H1 (cell line): ENCODE measurements around the gene TMEM187. TPM values are rescaled to one million over a fixed set of nuclear protein-coding genes. Genes with fewer than 3 reads are reported as not detected.
"Not testable (repeated sequence)": the region's sequence is repeated elsewhere in the genome, so short reads cannot be mapped to it uniquely, and the experiment has no call there.

Experiments used
- CTCF ChIA-PET: fragments of 300-600 bp; sonication (Branson Sonifier 250); formaldehyde crosslinking; loops from one replicate; lab custom pipeline; 2021; ENCODE audit not compliant: partially characterized antibody; lab: Charles Lee
- POLR2A ChIA-PET: fragments of 300-600 bp; sonication (Branson Sonifier 250); formaldehyde crosslinking; loops from one replicate; lab custom pipeline; 2021; ENCODE audit warnings: inconsistent platforms; ENCODE audit not compliant: partially characterized antibody; lab: Charles Lee
- DNase-seq, 2 experiments: peaks; one replicate each; pipeline versions ENCODE4 v3.0.0 to v3.0.0-alpha.2; 2010 to 2022; ENCODE audit warnings: low spot score in 2 of 2, low read depth in 1 of 2, mixed read lengths in 1 of 2
- FAIRE-seq: peaks from 2 replicates; lab custom pipeline; 2011; peaks lifted over from hg19 to GRCh38; lab: Jason Lieb, UNC
- H2AFZ ChIP-seq: 2 replicates; pipeline ENCODE4 v1.8.1; 2012; ENCODE audit warnings: low read length, inconsistent platforms
- H2AK5ac ChIP-seq: 2 replicates; pipeline ENCODE4 v1.6.1; 2013; ENCODE audit warnings: low read depth, low read length
- H2BK120ac ChIP-seq: replicated peaks from 2 replicates; pipeline ENCODE3; 2013; ENCODE audit warnings: low read depth, low read length, inconsistent platforms
- H2BK12ac ChIP-seq: 2 replicates; pipeline ENCODE4 v1.6.1; 2013; ENCODE audit warnings: low read depth, low read length
- H2BK15ac ChIP-seq: 2 replicates; pipeline ENCODE4 v1.6.1; 2013; ENCODE audit warnings: low read length
- H2BK20ac ChIP-seq: 2 replicates; pipeline ENCODE4 v1.6.1; 2013; ENCODE audit warnings: low read length
- H2BK5ac ChIP-seq: 2 replicates; pipeline ENCODE4 v1.6.1; 2013; ENCODE audit warnings: low read depth, low read length
- H3K14ac ChIP-seq: 2 replicates; pipeline ENCODE4 v1.6.1; 2013; ENCODE audit warnings: inconsistent platforms; ENCODE audit not compliant: insufficient read length
- H3K18ac ChIP-seq: 2 replicates; pipeline ENCODE4 v1.6.1; 2013; ENCODE audit warnings: low read length; ENCODE audit errors: extremely low read depth
- H3K23ac ChIP-seq: 2 replicates; pipeline ENCODE4 v1.6.1; 2013; ENCODE audit warnings: inconsistent platforms; ENCODE audit not compliant: insufficient read length
- H3K23me2 ChIP-seq: 2 replicates; pipeline ENCODE4 v1.6.1; 2013; ENCODE audit warnings: low read depth, low read length
- H3K27ac ChIP-seq: 2 replicates; pipeline ENCODE4 v1.6.1; 2011; ENCODE audit warnings: low read depth, low read length, inconsistent platforms
- H3K27me3 ChIP-seq, 4 experiments: replicated peaks in 1 of 4; 1 replicate in 1 of 4; 2 replicates in 3 of 4; pipeline versions ENCODE4 v1.6.1 to v1.8.1; 2011 to 2013; ENCODE audit warnings: low read length in 3 of 4, mild to moderate bottlenecking in 3 of 4, inconsistent platforms in 2 of 4, mixed read lengths in 2 of 4, moderate library complexity in 1 of 4; ENCODE audit not compliant: control insufficient read depth in 3 of 4, insufficient read depth in 3 of 4; ENCODE audit errors: extremely low read depth in 1 of 4
- H3K36me3 ChIP-seq, 4 experiments: 2 replicates each; pipeline versions ENCODE4 v1.6.1 to v1.8.1; 2011 to 2013; ENCODE audit warnings: mild to moderate bottlenecking in 4 of 4, low read length in 3 of 4, moderate library complexity in 2 of 4, control low read depth in 1 of 4, inconsistent platforms in 1 of 4; ENCODE audit not compliant: insufficient read depth in 4 of 4, control insufficient read depth in 2 of 4
- H3K4ac ChIP-seq: replicated peaks from 2 replicates; pipeline ENCODE3; 2013; ENCODE audit warnings: low read length, low read depth, mixed read lengths, inconsistent platforms; ENCODE audit not compliant: insufficient read length
- H3K4me1 ChIP-seq, 4 experiments: replicated peaks in 1 of 4; 1 replicate in 1 of 4; 2 replicates in 3 of 4; pipeline versions ENCODE4 v1.6.1 to v1.8.1; 2011 to 2013; ENCODE audit warnings: low read length in 3 of 4, inconsistent platforms in 2 of 4, mixed read lengths in 1 of 4; ENCODE audit not compliant: insufficient read depth in 4 of 4, control insufficient read depth in 3 of 4
- H3K4me2 ChIP-seq, 2 experiments: 2 replicates each; pipeline versions ENCODE4 v1.6.1 to v1.8.1; 2011 to 2013; ENCODE audit warnings: low read depth in 2 of 2, low read length in 2 of 2, control low read depth in 1 of 2, inconsistent platforms in 1 of 2, mild to moderate bottlenecking in 1 of 2; ENCODE audit not compliant: insufficient read depth in 1 of 2
- H3K4me3 ChIP-seq, 4 experiments: fragments of 200-600, 300-600 bp in 1 of 4; sonication (generic), shearing (Covaris generic), sonication (Bioruptor Twin) in 1 of 4; 2 replicates each; pipeline versions ENCODE4 v1.5.1 to v1.8.1; 2011 to 2016; ENCODE audit warnings: low read length in 4 of 4, low read depth in 3 of 4, control low read depth in 2 of 4, inconsistent platforms in 2 of 4, mild to moderate bottlenecking in 2 of 4, mixed read lengths in 1 of 4, moderate library complexity in 1 of 4; ENCODE audit not compliant: insufficient read depth in 2 of 4; ENCODE audit errors: extremely low read depth in 1 of 4
- H3K56ac ChIP-seq: replicated peaks from 2 replicates; pipeline ENCODE3; 2013; ENCODE audit warnings: low read depth, mild to moderate bottlenecking, mixed read lengths, low read length, inconsistent platforms; ENCODE audit not compliant: insufficient read length
- H3K79me1 ChIP-seq: 2 replicates; pipeline ENCODE4 v1.6.1; 2013; ENCODE audit warnings: low read depth, low read length, control low read depth
- H3K79me2 ChIP-seq, 2 experiments: 2 replicates each; pipeline versions ENCODE4 v1.6.1 to v1.8.1; 2012 to 2013; ENCODE audit warnings: low read length in 2 of 2, mild to moderate bottlenecking in 2 of 2, inconsistent platforms in 1 of 2; ENCODE audit not compliant: insufficient read depth in 2 of 2, control insufficient read depth in 1 of 2
- H3K9ac ChIP-seq, 4 experiments: replicated peaks in 1 of 4; 1 replicate in 1 of 4; 2 replicates in 3 of 4; pipeline versions ENCODE4 v1.6.1 to v1.8.1; 2011 to 2013; ENCODE audit warnings: low read depth in 3 of 4, low read length in 3 of 4, control low read depth in 2 of 4, mild to moderate bottlenecking in 2 of 4, moderate library complexity in 2 of 4, inconsistent platforms in 1 of 4; ENCODE audit errors: extremely low read depth in 1 of 4
- H3K9me3 ChIP-seq, 2 experiments: 2 replicates each; pipeline versions ENCODE4 v1.6.1 to v1.8.1; 2012 to 2013; ENCODE audit warnings: mild to moderate bottlenecking in 2 of 2, moderate library complexity in 2 of 2, control low read depth in 1 of 2, inconsistent platforms in 1 of 2, low read depth in 1 of 2, low read length in 1 of 2, mixed read lengths in 1 of 2; ENCODE audit not compliant: insufficient read depth in 2 of 2
- H4K20me1 ChIP-seq, 2 experiments: replicated peaks in 1 of 2; 2 replicates each; pipeline versions ENCODE3 to v1.8.1; 2011 to 2013; ENCODE audit warnings: inconsistent platforms in 2 of 2, low read length in 2 of 2, mild to moderate bottlenecking in 1 of 2; ENCODE audit not compliant: insufficient read depth in 2 of 2, control insufficient read depth in 1 of 2
- H4K5ac ChIP-seq: 2 replicates; pipeline ENCODE4 v1.6.1; 2013; ENCODE audit warnings: low read length, low read depth, mixed read lengths, inconsistent platforms; ENCODE audit not compliant: insufficient read length
- H4K8ac ChIP-seq: 2 replicates; pipeline ENCODE4 v1.8.0; 2013; ENCODE audit warnings: mild to moderate bottlenecking, moderate library complexity, low read length, inconsistent platforms; ENCODE audit not compliant: insufficient read depth; ENCODE audit errors: extremely low read depth
- H4K91ac ChIP-seq: replicated peaks from 2 replicates; pipeline ENCODE3; 2013; ENCODE audit warnings: low read length, mixed read lengths, inconsistent platforms; ENCODE audit not compliant: insufficient read length
- WGBS, 2 experiments: shearing (Covaris generic) in 1 of 2; methylation state at CpG; one replicate each; pipeline versions ENCODE4 v1.1.6 to v1.1.7; 2013 to 2015; ENCODE audit warnings: low lambda C conversion rate in 2 of 2, mixed read lengths in 2 of 2, inconsistent platforms in 1 of 2, low coverage in 1 of 2, missing lambda C conversion rate in 1 of 2; ENCODE audit not compliant: insufficient replicate concordance in 2 of 2, insufficient coverage in 1 of 2, insufficient read length in 1 of 2; ENCODE audit errors: extremely low coverage in 1 of 2, missing lambda C conversion rate in 1 of 2; 5-methylcytosine and 5-hydroxymethylcytosine counted together
- polyA plus RNA-seq, 7 experiments: library from polyadenylated mRNA; depleted of rRNA in 3 of 7; stranded (reverse) in 5 of 7; unstranded in 2 of 7; fragments of >200 nt in 5 of 7; fragments of 200-250 nt in 2 of 7; gene quantifications; 1 replicate in 5 of 7; 2 replicates in 1 of 7; 4 replicates in 1 of 7; pipeline versions ENCODE4 v1.2.1 to v1.2.3, GENCODE V29; 2011 to 2013; ENCODE audit warnings: missing spikeins in 2 of 7, mixed read lengths in 2 of 7
- total RNA-seq: library from RNA; stranded (reverse); fragmentation: NEBNext Ultra II Directional; extraction: Animal tissue kit (Norgen Biotek cat#: 25700); gene quantifications from 2 replicates; pipeline ENCODE4 v1.2.1, GENCODE V29; 2021

The TMEM187 gene
- total and polyA plus RNA-seq, 2 of the 8 experiments (the other 6 are each of a cell fraction or from before 2014, with no cell fraction given): 5.0 to 14.5 TPM

DNA sequence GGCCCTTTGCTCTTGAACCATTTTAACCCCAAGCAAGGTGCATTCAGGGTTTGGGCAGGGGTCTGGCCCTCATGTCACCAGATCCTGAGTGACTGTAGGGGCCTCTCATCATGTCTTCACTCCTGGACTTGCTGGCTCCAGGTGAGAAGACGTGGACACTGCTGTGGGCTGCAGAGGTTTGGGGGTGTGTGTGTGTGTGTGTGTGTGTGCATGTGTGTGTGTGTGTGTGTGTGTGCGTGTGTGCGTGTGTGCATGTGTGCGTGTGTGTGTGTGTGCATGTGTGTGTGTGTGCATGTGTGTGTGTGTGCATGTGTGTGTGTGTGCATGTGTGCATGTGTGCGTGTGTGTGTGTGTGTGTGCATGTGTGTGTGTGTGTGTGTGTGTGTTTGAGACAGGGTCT is 21.8 kb downstream of the TMEM187 start:
- H3K79me1 ChIP-seq, H3K79me2 ChIP-seq, H3K9me3 ChIP-seq, DNase-seq, H3K4ac ChIP-seq, CTCF ChIA-PET, H3K9ac ChIP-seq, H2AK5ac ChIP-seq, H2BK15ac ChIP-seq, H3K18ac ChIP-seq, H3K27me3 ChIP-seq, H3K14ac ChIP-seq, H3K4me2 ChIP-seq, H4K91ac ChIP-seq, H3K23me2 ChIP-seq, H3K36me3 ChIP-seq, H3K4me3 ChIP-seq, H3K56ac ChIP-seq, H2AFZ ChIP-seq, H4K5ac ChIP-seq, H2BK20ac ChIP-seq, POLR2A ChIA-PET, H4K8ac ChIP-seq, H3K23ac ChIP-seq, H3K27ac ChIP-seq, FAIRE-seq, H2BK120ac ChIP-seq, H4K20me1 ChIP-seq, H3K4me1 ChIP-seq, H2BK5ac ChIP-seq, H2BK12ac ChIP-seq: not testable (repeated sequence)
- 100% methylated on average over 1 of the region's 5 CpGs; no CpG with 5 or more reads in 1 of the 2 experiments for WGBS, 2 experiments
